Measurements from ENCODE around the gene MUTYH. TPM values are rescaled to one million over a fixed set of nuclear protein-coding genes. Genes with fewer than 3 reads are reported as not detected.

Gene MUTYH
- total and polyA plus RNA-seq, 9 of the 15 experiments (the other 6 are each of a cell fraction or from before 2014, with no cell fraction given) = 3.4 to 53.5 (median 29.0) TPM

DNA sequence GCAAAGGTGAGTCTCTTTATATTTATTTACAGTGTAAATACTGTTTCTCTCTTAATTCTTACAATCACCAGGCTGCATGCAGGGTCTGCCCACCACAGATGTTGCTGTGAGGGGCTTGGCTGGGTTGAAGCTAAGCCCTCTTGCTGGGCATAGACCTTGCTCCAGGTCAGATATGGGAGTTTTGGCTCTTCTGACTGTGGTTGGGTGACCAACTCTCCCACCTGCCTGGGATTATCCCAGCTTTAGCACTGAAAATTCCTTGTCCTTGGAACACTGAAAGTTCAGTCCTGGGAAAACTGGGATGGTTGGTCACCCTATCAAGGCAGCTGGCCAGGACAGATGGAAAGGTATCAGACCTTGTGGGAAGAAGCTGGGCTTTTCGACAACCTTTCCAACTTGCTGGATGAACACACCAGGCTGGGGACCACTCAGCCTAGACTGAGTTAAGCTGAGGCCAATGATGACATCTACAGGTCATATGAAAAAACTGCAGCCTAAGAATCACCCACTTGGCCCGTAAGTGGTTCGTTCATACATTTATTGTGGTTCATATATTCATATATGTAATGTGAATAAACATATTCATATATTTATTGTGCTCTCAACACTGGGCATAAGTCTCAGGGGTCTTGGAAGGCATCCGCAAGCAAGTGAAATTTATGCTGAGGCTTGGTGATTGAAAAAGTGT is 40.1 kb downstream of the MUTYH start (continued):
- TF ChIP-seq COPS2 (conservative IDR thresholded peaks at IDR 0.05) = no peak
- TF ChIP-seq RCOR1 (IDR thresholded peaks at IDR 0.05; ENCODE audit: borderline replicate concordance in 1 of 2, low read depth in 2 of 2, low read length in 2 of 2) = peak in 1 of 2 experiments; percentile 51; a peak in 1 of 4 replicates
- no peak for TF ChIP-seq TEAD2 (tag; IDR thresholded peaks at IDR 0.05)
- no peak for TF ChIP-seq RBFOX2 (IDR thresholded peaks at IDR 0.05; ENCODE audit: low read depth, low read length)
- TF ChIP-seq, protein P1, sequence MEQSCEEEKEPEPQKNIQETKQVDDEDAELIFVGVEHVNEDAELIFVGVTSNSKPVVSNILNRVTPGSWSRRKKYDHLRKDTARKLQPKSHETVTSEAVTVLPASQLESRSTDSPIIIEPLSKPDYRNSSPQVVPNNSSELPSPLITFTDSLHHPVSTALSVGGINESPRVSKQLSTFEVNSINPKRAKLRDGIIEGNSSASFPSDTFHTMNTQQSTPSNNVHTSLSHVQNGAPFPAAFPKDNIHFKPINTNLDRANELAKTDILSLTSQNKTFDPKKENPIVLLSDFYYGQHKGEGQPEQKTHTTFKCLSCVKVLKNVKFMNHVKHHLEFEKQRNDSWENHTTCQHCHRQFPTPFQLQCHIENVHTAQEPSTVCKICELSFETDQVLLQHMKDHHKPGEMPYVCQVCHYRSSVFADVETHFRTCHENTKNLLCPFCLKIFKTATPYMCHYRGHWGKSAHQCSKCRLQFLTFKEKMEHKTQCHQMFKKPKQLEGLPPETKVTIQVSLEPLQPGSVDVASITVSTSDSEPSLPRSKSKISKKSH (CRISPR knock-in tag; IDR thresholded peaks at IDR 0.05) = no peak
- no peak for TF ChIP-seq LEF1 (IDR thresholded peaks at IDR 0.05)
- TF ChIP-seq CSDE1 (IDR thresholded peaks at IDR 0.05) = no peak
- no peak for TF ChIP-seq ETV6 (IDR thresholded peaks at IDR 0.05; ENCODE audit: borderline replicate concordance in 1 of 2, low read depth in 2 of 2, low read length in 1 of 2)
- no peak for TF ChIP-seq ETV6 (CRISPR knock-in tag; IDR thresholded peaks at IDR 0.05; ENCODE audit: borderline replicate concordance)
- TF ChIP-seq ZNF384 (IDR thresholded peaks at IDR 0.05; ENCODE audit: low read depth, low read length) = peak; percentile 42; the same call in 1 of the 2 replicates
- TF ChIP-seq, protein P2, sequence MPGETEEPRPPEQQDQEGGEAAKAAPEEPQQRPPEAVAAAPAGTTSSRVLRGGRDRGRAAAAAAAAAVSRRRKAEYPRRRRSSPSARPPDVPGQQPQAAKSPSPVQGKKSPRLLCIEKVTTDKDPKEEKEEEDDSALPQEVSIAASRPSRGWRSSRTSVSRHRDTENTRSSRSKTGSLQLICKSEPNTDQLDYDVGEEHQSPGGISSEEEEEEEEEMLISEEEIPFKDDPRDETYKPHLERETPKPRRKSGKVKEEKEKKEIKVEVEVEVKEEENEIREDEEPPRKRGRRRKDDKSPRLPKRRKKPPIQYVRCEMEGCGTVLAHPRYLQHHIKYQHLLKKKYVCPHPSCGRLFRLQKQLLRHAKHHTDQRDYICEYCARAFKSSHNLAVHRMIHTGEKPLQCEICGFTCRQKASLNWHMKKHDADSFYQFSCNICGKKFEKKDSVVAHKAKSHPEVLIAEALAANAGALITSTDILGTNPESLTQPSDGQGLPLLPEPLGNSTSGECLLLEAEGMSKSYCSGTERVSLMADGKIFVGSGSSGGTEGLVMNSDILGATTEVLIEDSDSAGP (CRISPR knock-in tag; IDR thresholded peaks at IDR 0.05) = no peak

All from K562 (cell line).